Chondrocyte (in vitro differentiated cells): ENCODE results near the gene MSRB1. TPM values are rescaled to one million over a fixed set of nuclear protein-coding genes. Genes with fewer than 3 reads are reported as not detected.
A peak's percentile ranks its signal among the peaks of the same experiment; 100 is the strongest.

ENCODE experiments used
- DNase-seq: peaks from one replicate; pipeline ENCODE4 v3.0.0; 2021; ENCODE audit warnings: mixed read lengths, low spot score
- H3K27ac Mint-ChIP-seq: one replicate; pipeline ENCODE4 v1.8.0; 2021; ENCODE audit warnings: mild to moderate bottlenecking, moderate library complexity, mixed read lengths; ENCODE audit not compliant: unreplicated experiment
- H3K27me3 Mint-ChIP-seq: 2 replicates; pipeline ENCODE4 v1.8.0; 2021; ENCODE audit warnings: low read depth, mixed read lengths
- H3K36me3 Mint-ChIP-seq: 2 replicates; pipeline ENCODE4 v1.8.0; 2021; ENCODE audit warnings: low read depth, mixed read lengths
- H3K4me1 Mint-ChIP-seq: 2 replicates; pipeline ENCODE4 v1.8.0; 2021; ENCODE audit warnings: low read depth, mild to moderate bottlenecking, mixed read lengths
- H3K4me3 Mint-ChIP-seq: one replicate; pipeline ENCODE4 v1.8.0; 2021; ENCODE audit warnings: mild to moderate bottlenecking, moderate library complexity, mixed read lengths; ENCODE audit not compliant: unreplicated experiment
- H3K9me3 Mint-ChIP-seq: 2 replicates; pipeline ENCODE4 v1.8.0; 2021; ENCODE audit warnings: low read depth, mixed read lengths
- total RNA-seq: library from RNA; stranded (reverse); gene quantifications from 3 replicates; pipeline ENCODE4 v1.2.1, GENCODE V29; 2021
- TF ChIP-seq, protein P1 (sequence below): fragments of 200-600 bp; sonication (generic); IDR thresholded peaks from 2 replicates; pipeline ENCODE4 v1.5.0; 2021; ENCODE audit warnings: antibody characterized with exemption, mild to moderate bottlenecking, moderate library complexity

Gene MSRB1
- total RNA-seq, 1 donor from 2014 or later, result 19.1 TPM

GRCh38 chr16:1908184-1908583 is 34.8 kb downstream of the MSRB1 start:
- H3K4me3 Mint-ChIP-seq, result no peak overlapping the region
- TF ChIP-seq, protein P1, sequence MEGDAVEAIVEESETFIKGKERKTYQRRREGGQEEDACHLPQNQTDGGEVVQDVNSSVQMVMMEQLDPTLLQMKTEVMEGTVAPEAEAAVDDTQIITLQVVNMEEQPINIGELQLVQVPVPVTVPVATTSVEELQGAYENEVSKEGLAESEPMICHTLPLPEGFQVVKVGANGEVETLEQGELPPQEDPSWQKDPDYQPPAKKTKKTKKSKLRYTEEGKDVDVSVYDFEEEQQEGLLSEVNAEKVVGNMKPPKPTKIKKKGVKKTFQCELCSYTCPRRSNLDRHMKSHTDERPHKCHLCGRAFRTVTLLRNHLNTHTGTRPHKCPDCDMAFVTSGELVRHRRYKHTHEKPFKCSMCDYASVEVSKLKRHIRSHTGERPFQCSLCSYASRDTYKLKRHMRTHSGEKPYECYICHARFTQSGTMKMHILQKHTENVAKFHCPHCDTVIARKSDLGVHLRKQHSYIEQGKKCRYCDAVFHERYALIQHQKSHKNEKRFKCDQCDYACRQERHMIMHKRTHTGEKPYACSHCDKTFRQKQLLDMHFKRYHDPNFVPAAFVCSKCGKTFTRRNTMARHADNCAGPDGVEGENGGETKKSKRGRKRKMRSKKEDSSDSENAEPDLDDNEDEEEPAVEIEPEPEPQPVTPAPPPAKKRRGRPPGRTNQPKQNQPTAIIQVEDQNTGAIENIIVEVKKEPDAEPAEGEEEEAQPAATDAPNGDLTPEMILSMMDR, result no peak
- H3K27ac Mint-ChIP-seq, result no peak overlapping the region
- H3K9me3 Mint-ChIP-seq, result no peaks in the 10 kb centered on the region
- no peaks in the 10 kb centered on the region for H3K36me3 Mint-ChIP-seq
- no peak for DNase-seq
- H3K4me1 Mint-ChIP-seq, result peaks cover 8% of the 10 kb centered on the region
- H3K27me3 Mint-ChIP-seq, result peaks cover 3% of the 10 kb centered on the region

GRCh38 chr16:1907226-1907860 is 35.7 kb downstream of the MSRB1 start:
- TF ChIP-seq, protein P1, result no peak
- Mint-ChIP-seq H3K4me1 (peaks cover 8% of the 10 kb centered on the region), H3K4me3 (no peak overlapping the region), H3K36me3 (no peaks in the 10 kb centered on the region), H3K27me3 (peaks cover 6% of the 10 kb centered on the region), H3K9me3 (no peaks in the 10 kb centered on the region), H3K27ac (no peak overlapping the region)
- no peak for DNase-seq

- TF ChIP-seq, protein P1, result no peak
- peaks cover 6% of the 10 kb centered on the region for H3K27me3 Mint-ChIP-seq
These were observed 36.2 kb downstream of the MSRB1 start for GRCh38 chr16:1906846-1907165.

GRCh38 chr16:1906055-1906845 is 36.7 kb downstream of the MSRB1 start:
- Mint-ChIP-seq H3K36me3 (no peaks in the 10 kb centered on the region), H3K4me1 (peaks cover 8% of the 10 kb centered on the region), H3K27ac (no peak overlapping the region), H3K9me3 (no peaks in the 10 kb centered on the region), H3K4me3 (no peak overlapping the region), H3K27me3 (peaks cover 6% of the 10 kb centered on the region)
- DNase-seq, result no peak
- TF ChIP-seq, protein P1, result peak; percentile 12

More at GRCh38 chr16:1906846-1907165, 36.2 kb downstream of the MSRB1 start:
- H3K4me3 Mint-ChIP-seq, result no peak overlapping the region
- H3K9me3 Mint-ChIP-seq, result no peaks in the 10 kb centered on the region
- no peak for DNase-seq
- no peaks in the 10 kb centered on the region for H3K36me3 Mint-ChIP-seq
- H3K4me1 Mint-ChIP-seq, result peaks cover 8% of the 10 kb centered on the region
- H3K27ac Mint-ChIP-seq, result no peak overlapping the region

GRCh38 chr16:1903845-1904840 is 38.9 kb downstream of the MSRB1 start:
- no peak overlapping the region for H3K27ac Mint-ChIP-seq
- TF ChIP-seq, protein P1, result no peak
- no peaks in the 10 kb centered on the region for H3K36me3 Mint-ChIP-seq
- no peaks in the 10 kb centered on the region for H3K9me3 Mint-ChIP-seq
- peaks cover 11% of the 10 kb centered on the region for H3K27me3 Mint-ChIP-seq
- H3K4me1 Mint-ChIP-seq, result peaks cover 8% of the 10 kb centered on the region
- no peak overlapping the region for H3K4me3 Mint-ChIP-seq
- DNase-seq, result no peak
